ENCODE measurements around the gene CATSPERB. TPM values are rescaled to one million over a fixed set of nuclear protein-coding genes. Genes with fewer than 3 reads are reported as not detected.

The CATSPERB gene
- total and polyA plus RNA-seq, 9 of the 15 experiments (the other 6 are each of a cell fraction or from before 2014, with no cell fraction given): 0.05 to 1.4 (median 0.89) TPM

- Histone ChIP-seq H3K4me3 (no peak overlapping the region), H2AFZ (ENCODE audit: low read depth, low read length) (no peak overlapping the region), H3K27ac (ENCODE audit: extremely low read depth, low read depth, low read length) (no peak overlapping the region), H4K20me1 (replicated peaks; ENCODE audit: control insufficient read depth, insufficient read depth, low read length) (no peaks in the 10 kb centered on the region), H3K4me1 (replicated peaks in 1 of 2; ENCODE audit: control insufficient read depth in 2 of 2, insufficient read depth in 2 of 2, low read length in 2 of 2) (no peaks in the 10 kb centered on the region), H3K4me2 (ENCODE audit: insufficient read depth, low read length) (no peak overlapping the region), H3K9ac (ENCODE audit: insufficient read depth in 1 of 2, low read depth in 2 of 2, low read length in 2 of 2) (no peak overlapping the region), H3K9me3 (replicated peaks; ENCODE audit: control insufficient read depth, insufficient read depth, low read depth, low read length) (no peaks in the 10 kb centered on the region), H3K27me3 (ENCODE audit: control insufficient read depth in 2 of 2, insufficient read depth in 2 of 2, low read length in 2 of 2) (no peaks in the 10 kb centered on the region), H3K36me3 (ENCODE audit: control insufficient read depth, insufficient read depth, low read length) (no peaks in the 10 kb centered on the region), H3K79me2 (ENCODE audit: control insufficient read depth, insufficient read depth, low read length) (no peaks in the 10 kb centered on the region), H3K9me1 (ENCODE audit: control insufficient read depth, insufficient read depth, low read length) (no peaks in the 10 kb centered on the region)
- in situ Hi-C loops (cut with MboI) (no loop called here), intact Hi-C loops (cut with micrococcal nuclease) (no loop called here)
- ATAC-seq (no peak), DNase-seq (ENCODE audit: extremely low read depth in 1 of 4, low spot score in 3 of 4) (no peak), FAIRE-seq (no peak)
- BruUV-seq (replicated peaks): no TSS peak
- POLR2A ChIA-PET: no interaction called here
- CTCF ChIA-PET (ENCODE audit: low intra/inter-chr PET ratio): no interaction called here
- WGBS (ENCODE audit: insufficient coverage, low coverage, missing lambda C conversion rate): 29% methylated on average over 1 of the region's 1 CpG
- TF ChIP-seq NCOA1 (IDR thresholded peaks at IDR 0.05; ENCODE audit: low read depth) (no peak), SETDB1 (IDR thresholded peaks at IDR 0.05; ENCODE audit: low read length) (no peak), RNF2 (IDR thresholded peaks at IDR 0.05) (no peak), STAG1 (CRISPR knock-in tag; IDR thresholded peaks at IDR 0.05; ENCODE audit: borderline replicate concordance) (no peak), DNMT1 (IDR thresholded peaks at IDR 0.05) (no peak), FOXK1 (CRISPR knock-in tag; IDR thresholded peaks at IDR 0.05; ENCODE audit: borderline replicate concordance) (no peak)
Measured at GRCh38 chr14:91647856-91648255, 84.0 kb downstream of the CATSPERB start.

GRCh38 chr14:91636604-91637003 is 95.3 kb downstream of the CATSPERB start:
- H3K36me3 ChIP-seq (ENCODE audit: control insufficient read depth, insufficient read depth, low read length): no peaks in the 10 kb centered on the region
- H3K79me2 ChIP-seq (ENCODE audit: control insufficient read depth, insufficient read depth, low read length): no peaks in the 10 kb centered on the region
- H3K4me1 ChIP-seq (replicated peaks in 1 of 2; ENCODE audit: control insufficient read depth in 2 of 2, insufficient read depth in 2 of 2, low read length in 2 of 2): no peaks in the 10 kb centered on the region
- no peak overlapping the region for H3K4me3 ChIP-seq
- no peak overlapping the region for H3K4me2 ChIP-seq (ENCODE audit: insufficient read depth, low read length)
- CTCF ChIA-PET (ENCODE audit: low intra/inter-chr PET ratio): no interaction called here
- H3K9me3 ChIP-seq (replicated peaks; ENCODE audit: control insufficient read depth, insufficient read depth, low read depth, low read length): no peaks in the 10 kb centered on the region
- no peaks in the 10 kb centered on the region for H3K9me1 ChIP-seq (ENCODE audit: control insufficient read depth, insufficient read depth, low read length)
- in situ Hi-C loops (cut with MboI) (no loop called here), intact Hi-C loops (cut with micrococcal nuclease) (no loop called here)
- no peaks in the 10 kb centered on the region for H3K27me3 ChIP-seq (ENCODE audit: control insufficient read depth in 2 of 2, insufficient read depth in 2 of 2, low read length in 2 of 2)
- DNase-seq (ENCODE audit: extremely low read depth in 1 of 4, low spot score in 3 of 4): no peak
- FAIRE-seq: no peak
- POLR2A ChIA-PET: no interaction called here
- no peak overlapping the region for H3K27ac ChIP-seq (ENCODE audit: extremely low read depth, low read depth, low read length)
- WGBS (ENCODE audit: insufficient coverage, low coverage, missing lambda C conversion rate): 3% methylated on average over 4 of the region's 4 CpGs
- H4K20me1 ChIP-seq (replicated peaks; ENCODE audit: control insufficient read depth, insufficient read depth, low read length): no peaks in the 10 kb centered on the region
- ATAC-seq: no peak
- H2AFZ ChIP-seq (ENCODE audit: low read depth, low read length): no peak overlapping the region
- BruUV-seq (replicated peaks): no TSS peak
- H3K9ac ChIP-seq (ENCODE audit: insufficient read depth in 1 of 2, low read depth in 2 of 2, low read length in 2 of 2): no peak overlapping the region
- TF ChIP-seq, protein P1, sequence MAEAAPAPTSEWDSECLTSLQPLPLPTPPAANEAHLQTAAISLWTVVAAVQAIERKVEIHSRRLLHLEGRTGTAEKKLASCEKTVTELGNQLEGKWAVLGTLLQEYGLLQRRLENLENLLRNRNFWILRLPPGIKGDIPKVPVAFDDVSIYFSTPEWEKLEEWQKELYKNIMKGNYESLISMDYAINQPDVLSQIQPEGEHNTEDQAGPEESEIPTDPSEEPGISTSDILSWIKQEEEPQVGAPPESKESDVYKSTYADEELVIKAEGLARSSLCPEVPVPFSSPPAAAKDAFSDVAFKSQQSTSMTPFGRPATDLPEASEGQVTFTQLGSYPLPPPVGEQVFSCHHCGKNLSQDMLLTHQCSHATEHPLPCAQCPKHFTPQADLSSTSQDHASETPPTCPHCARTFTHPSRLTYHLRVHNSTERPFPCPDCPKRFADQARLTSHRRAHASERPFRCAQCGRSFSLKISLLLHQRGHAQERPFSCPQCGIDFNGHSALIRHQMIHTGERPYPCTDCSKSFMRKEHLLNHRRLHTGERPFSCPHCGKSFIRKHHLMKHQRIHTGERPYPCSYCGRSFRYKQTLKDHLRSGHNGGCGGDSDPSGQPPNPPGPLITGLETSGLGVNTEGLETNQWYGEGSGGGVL (CRISPR knock-in tag; IDR thresholded peaks at IDR 0.05): no peak
- TF ChIP-seq HEY1 (CRISPR knock-in tag; IDR thresholded peaks at IDR 0.05; ENCODE audit: borderline replicate concordance) (no peak), BRD4 (IDR thresholded peaks at IDR 0.05) (no peak), ZC3H8 (IDR thresholded peaks at IDR 0.05) (no peak), ATF1 (CRISPR knock-in tag; IDR thresholded peaks at IDR 0.05) (no peak), ATF1 (tag; IDR thresholded peaks at IDR 0.05) (no peak), FOS (IDR thresholded peaks at IDR 0.05; ENCODE audit: extremely low read depth, insufficient read length) (no peak), ZNF263 (CRISPR knock-in tag; IDR thresholded peaks at IDR 0.05; ENCODE audit: borderline replicate concordance) (no peak), PHB (CRISPR knock-in tag; IDR thresholded peaks at IDR 0.05) (no peak), RUNX1 (IDR thresholded peaks at IDR 0.05; ENCODE audit: low read depth) (no peak), ZNF143 (CRISPR knock-in tag; IDR thresholded peaks at IDR 0.05) (no peak)
- TF ChIP-seq, protein P2, sequence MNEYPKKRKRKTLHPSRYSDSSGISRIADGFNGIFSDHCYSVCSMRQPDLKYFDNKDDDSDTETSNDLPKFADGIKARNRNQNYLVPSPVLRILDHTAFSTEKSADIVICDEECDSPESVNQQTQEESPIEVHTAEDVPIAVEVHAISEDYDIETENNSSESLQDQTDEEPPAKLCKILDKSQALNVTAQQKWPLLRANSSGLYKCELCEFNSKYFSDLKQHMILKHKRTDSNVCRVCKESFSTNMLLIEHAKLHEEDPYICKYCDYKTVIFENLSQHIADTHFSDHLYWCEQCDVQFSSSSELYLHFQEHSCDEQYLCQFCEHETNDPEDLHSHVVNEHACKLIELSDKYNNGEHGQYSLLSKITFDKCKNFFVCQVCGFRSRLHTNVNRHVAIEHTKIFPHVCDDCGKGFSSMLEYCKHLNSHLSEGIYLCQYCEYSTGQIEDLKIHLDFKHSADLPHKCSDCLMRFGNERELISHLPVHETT (CRISPR knock-in tag; conservative IDR thresholded peaks at IDR 0.05 in 1 of 2, IDR thresholded peaks at IDR 0.05 in 1 of 2): no peak
